ENCODE measurements around the gene RNF224. TPM values are rescaled to one million over a fixed set of nuclear protein-coding genes. Genes with fewer than 3 reads are reported as not detected.

The RNF224 gene
- total RNA-seq, 6 experiments from 2014 or later = not detected

GRCh38 chr9:137228506-137228967 is 1.2 kb downstream of the RNF224 start:
- H3K9me3 ChIP-seq = no peaks in the 10 kb centered on the region
- WGBS (ENCODE audit: insufficient coverage, low coverage, low lambda C conversion rate, missing lambda C conversion rate) = no CpG with 5 or more reads among the region's 29 CpGs
- no peak for DNase-seq
- H3K27me3 ChIP-seq = no peaks in the 10 kb centered on the region
- no peak overlapping the region for H3K27ac ChIP-seq
- no peak for ATAC-seq
- no peak overlapping the region for H3K4me3 ChIP-seq
- no peaks in the 10 kb centered on the region for H3K36me3 ChIP-seq
- H3K4me1 ChIP-seq = peaks cover 0 to 8% (median 3%) of the 10 kb centered on the region in 4 donors
- intact Hi-C loops (cut with DNase I) = no loop called here
- no peak for TF ChIP-seq POLR2A (IDR thresholded peaks at IDR 0.05)

GRCh38 chr9:137228968-137229896 is 1.9 kb downstream of the RNF224 start:
- TF ChIP-seq CTCF (IDR thresholded peaks at IDR 0.05) = no peak
- no peak for TF ChIP-seq POLR2A (IDR thresholded peaks at IDR 0.05)
- Histone ChIP-seq H3K27me3 (no peaks in the 10 kb centered on the region), H3K27ac (no peak overlapping the region), H3K9me3 (no peaks in the 10 kb centered on the region), H3K4me1 (peaks cover 0 to 3% (median under 1%) of the 10 kb centered on the region in 4 donors), H3K36me3 (no peaks in the 10 kb centered on the region), H3K4me3 (no peak overlapping the region)
- 85% methylated on average over 4 of the region's 27 CpGs for WGBS (ENCODE audit: insufficient coverage, low coverage, low lambda C conversion rate, missing lambda C conversion rate)
- ATAC-seq (no peak), DNase-seq (no peak)
- intact Hi-C loops (cut with DNase I) = no loop called here

- intact Hi-C loops (cut with DNase I) = loop anchor here (5.0 to 10.0 kb wide), 4 partner anchors 45 to 113 kb away; partner anchors contain the start of genes ANAPC2 (in 1 of the 2) and SSNA1 (in 1 of the 2)
- Histone ChIP-seq H3K27ac (no peak overlapping the region), H3K9me3 (no peaks in the 10 kb centered on the region), H3K27me3 (no peaks in the 10 kb centered on the region), H3K4me1 (peaks cover 0 to 3% (median 0%) of the 10 kb centered on the region in 4 donors), H3K4me3 (no peak overlapping the region), H3K36me3 (no peaks in the 10 kb centered on the region)
- no peak for TF ChIP-seq POLR2A (IDR thresholded peaks at IDR 0.05)
- TF ChIP-seq CTCF (IDR thresholded peaks at IDR 0.05) = no peak
- ATAC-seq = no peak
- WGBS (ENCODE audit: insufficient coverage, low coverage, low lambda C conversion rate, missing lambda C conversion rate) = 53% methylated on average over 3 of the region's 31 CpGs
- DNase-seq = no peak
Measured at GRCh38 chr9:137229903-137230704, 2.8 kb downstream of the RNF224 start.

- no peak for DNase-seq
- Histone ChIP-seq H3K9me3 (no peaks in the 10 kb centered on the region), H3K4me3 (no peak within 1 kb of the TSS), H3K4me1 (peaks cover 0 to 3% (median 0%) of the 10 kb centered on the region in 4 donors), H3K36me3 (no peaks in the 10 kb centered on the region), H3K27ac (no peak within 1 kb of the TSS), H3K27me3 (no peaks in the 10 kb centered on the region)
- no CpG with 5 or more reads among the region's 14 CpGs for WGBS (ENCODE audit: insufficient coverage, low coverage, low lambda C conversion rate, missing lambda C conversion rate)
- TF ChIP-seq CTCF (IDR thresholded peaks at IDR 0.05) = no peak
- no peak for TF ChIP-seq POLR2A (IDR thresholded peaks at IDR 0.05)
- no peak for ATAC-seq
- intact Hi-C loops (cut with DNase I) = loop anchor here (5.0 to 10.0 kb wide), 4 partner anchors 46 to 114 kb away; partner anchors contain the start of genes ANAPC2 (in 1 of the 2) and SSNA1 (in 1 of the 2)
Measured at GRCh38 chr9:137230705-137231371, 3.5 kb downstream of the RNF224 start, which contains the start of gene SLC34A3. SLC34A3 (plus strand) TSS chr9:137230901; CDS start chr9:137231703, 802 bp downstream.
